GM19043 (cell line): ENCODE results near the gene CRAMP1.

ENCODE experiments used
- ATAC-seq: cut with Tn5 transposase; IDR thresholded peaks from one replicate; pipeline ENCODE4 v1.9.1; 2021; ENCODE audit warnings: low read depth; ENCODE audit not compliant: unreplicated experiment

CRAMP1 gene, protein sequence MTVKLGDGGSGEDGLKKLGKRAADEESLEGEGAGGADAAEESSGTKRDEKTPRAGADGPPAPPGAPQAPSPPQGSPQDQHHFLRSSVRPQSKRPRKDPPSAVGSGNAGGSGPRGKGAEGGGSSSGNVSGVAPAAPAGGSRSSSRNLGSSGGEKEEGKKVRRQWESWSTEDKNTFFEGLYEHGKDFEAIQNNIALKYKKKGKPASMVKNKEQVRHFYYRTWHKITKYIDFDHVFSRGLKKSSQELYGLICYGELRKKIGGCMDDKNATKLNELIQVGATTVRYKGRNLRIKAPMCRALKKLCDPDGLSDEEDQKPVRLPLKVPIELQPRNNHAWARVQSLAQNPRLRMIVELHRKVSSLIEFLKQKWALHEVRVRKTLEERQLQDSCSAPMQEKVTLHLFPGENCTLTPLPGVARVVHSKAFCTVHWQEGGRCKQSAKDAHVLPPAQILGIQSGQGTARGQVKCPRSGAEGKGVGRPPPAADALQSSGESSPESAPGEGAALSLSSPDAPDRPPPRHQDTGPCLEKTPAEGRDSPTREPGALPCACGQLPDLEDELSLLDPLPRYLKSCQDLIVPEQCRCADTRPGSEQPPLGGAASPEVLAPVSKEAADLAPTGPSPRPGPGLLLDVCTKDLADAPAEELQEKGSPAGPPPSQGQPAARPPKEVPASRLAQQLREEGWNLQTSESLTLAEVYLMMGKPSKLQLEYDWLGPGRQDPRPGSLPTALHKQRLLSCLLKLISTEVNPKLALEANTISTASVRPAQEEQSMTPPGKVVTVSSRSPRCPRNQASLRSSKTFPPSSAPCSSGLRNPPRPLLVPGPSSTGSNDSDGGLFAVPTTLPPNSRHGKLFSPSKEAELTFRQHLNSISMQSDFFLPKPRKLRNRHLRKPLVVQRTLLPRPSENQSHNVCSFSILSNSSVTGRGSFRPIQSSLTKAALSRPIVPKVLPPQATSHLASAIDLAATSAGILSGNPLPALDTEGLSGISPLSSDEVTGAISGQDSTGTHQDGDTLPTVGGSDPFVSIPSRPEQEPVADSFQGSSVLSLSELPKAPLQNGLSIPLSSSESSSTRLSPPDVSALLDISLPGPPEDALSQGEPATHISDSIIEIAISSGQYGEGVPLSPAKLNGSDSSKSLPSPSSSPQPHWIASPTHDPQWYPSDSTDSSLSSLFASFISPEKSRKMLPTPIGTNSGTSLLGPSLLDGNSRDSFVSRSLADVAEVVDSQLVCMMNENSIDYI (N-terminal part only)

GRCh38 chr16:1612320-1613111, at the start of gene CRAMP1:
TSS of gene CRAMP1 (plus strand) at chr16:1612360. CDS start at chr16:1614640, 2,280 bp downstream.
- no peak for ATAC-seq

- no peak for ATAC-seq
These were observed 48.4 kb upstream of the CRAMP1 start for GRCh38 chr16:1563786-1564185.

DNA sequence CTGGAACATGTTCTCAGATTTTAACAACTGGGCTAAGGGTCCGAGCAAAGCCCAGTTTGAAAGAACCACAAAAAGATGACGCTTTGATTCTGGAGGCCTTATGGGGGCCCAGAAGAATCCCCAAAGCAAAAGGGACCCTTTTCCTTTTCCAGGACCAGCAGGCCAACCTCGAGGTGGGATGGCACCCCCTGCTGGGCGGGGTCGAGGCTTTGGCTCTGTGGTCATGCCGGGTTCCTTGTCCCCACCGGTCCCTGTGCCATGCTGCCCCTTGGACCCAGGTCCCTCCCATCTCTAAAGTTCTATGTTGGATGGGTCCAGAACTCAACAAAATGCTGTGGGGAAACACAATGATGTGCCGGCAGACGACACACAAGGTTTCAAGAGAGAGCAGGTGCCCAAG, 47.8 kb upstream of the CRAMP1 start:
- no peak for ATAC-seq

DNA sequence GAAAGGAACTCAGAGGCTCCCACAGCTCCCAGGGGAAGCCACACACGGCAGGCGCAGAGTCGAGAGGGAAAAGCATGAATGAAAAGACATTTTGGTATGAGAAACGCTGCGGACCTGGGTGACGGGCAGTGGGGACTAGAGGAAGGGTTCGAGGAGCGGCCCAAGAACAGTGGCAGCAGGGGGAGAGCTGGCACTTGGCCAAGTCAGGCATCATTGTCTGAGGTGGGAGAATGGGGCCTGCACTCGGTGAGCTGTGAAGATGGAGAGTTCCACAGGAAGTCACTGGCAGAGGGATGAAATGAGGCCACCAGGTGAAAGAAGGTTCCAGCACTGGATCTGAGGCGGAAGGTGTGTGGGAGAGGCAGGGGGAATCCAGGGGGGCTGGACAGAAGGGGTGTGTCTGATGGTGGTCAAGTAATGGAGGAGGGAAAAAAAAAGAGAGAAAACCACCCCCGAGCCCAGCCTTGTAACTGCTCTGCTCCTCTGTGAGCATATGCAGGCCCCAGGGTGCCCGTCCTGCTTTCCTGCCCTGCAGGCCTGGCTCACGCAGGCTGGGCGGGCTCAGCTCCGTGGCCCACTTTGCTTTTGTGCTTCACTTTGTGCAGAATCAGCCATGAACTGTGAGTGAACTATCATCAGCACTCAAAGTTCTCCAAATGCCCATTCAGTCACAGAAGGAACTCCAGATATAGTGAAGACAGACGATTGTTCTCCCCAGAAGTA, 46.9 kb upstream of the CRAMP1 start:
- no peak for ATAC-seq

DNA sequence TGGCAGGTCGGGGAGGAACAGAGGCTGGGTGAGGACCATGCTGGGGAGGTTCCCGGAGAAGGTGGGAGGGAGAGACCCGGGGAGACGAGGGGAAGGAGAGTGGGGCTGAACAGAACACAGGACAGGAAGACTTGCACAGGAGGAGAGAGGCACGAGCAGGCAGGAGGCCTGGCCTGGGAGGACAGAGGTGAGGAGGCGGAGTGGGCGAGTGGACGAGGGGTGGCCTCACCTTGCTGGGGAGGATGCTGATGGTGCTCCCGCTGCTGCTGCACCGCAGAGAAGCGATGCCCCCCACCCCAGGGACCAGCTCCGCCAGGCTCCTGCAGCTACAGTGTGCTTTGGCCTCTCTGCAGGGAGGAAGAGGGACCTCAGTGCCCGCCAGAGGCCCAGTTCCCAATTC, 44.2 kb upstream of the CRAMP1 start:
- no peak for ATAC-seq

DNA sequence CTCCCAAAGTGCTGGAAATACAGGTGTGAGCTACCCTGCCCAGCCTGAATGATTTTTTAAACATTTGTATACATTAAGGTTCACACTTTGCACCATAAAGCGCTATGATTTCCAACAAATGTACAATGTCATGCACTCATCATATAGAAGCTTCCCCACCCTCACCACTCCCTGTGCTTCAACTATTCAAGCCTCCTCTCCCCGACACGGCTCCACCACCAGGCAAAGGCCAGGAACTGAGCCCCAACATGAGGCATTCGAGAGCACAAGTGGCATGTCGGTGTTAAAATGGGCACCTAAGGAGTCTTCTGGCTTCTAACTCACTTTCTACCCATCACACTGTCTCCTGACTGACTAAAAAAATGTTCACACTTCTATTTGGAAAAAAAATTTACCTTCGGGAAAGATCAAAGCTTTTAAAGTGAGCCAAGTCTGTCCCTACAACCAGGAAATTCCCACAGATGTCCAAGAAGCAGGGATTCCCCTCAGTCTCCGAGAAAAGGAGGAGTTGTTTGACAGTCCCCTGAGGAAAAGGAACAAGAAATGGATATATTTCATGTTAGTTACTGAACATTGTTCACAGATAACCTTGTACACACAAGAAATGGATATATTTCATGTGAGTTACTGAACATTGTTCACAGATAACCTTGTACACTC, 41.0 kb upstream of the CRAMP1 start:
- ATAC-seq, result no peak

GRCh38 chr16:1572673-1573072, 39.5 kb upstream of the CRAMP1 start:
- ATAC-seq, result no peak

DNA sequence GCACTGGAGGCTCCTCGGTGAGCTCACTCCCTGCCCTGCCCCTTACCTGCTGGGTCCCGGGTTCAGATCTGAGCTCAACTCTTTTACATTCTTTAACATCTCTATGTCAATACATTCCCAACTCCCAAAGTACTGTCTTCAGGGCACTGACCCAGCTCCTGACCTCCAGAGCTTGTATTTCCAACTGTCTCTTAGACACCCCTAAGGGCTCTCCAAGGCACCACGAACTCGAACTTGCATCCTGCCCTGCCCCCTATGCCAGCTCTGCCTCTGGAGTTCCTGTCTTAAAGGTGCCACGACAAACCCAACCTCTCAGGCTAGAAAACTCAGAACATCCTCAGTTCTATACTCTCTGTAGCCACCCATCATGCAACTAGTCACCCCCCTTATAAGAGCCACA, 38.9 kb upstream of the CRAMP1 start:
- ATAC-seq, result no peak

DNA sequence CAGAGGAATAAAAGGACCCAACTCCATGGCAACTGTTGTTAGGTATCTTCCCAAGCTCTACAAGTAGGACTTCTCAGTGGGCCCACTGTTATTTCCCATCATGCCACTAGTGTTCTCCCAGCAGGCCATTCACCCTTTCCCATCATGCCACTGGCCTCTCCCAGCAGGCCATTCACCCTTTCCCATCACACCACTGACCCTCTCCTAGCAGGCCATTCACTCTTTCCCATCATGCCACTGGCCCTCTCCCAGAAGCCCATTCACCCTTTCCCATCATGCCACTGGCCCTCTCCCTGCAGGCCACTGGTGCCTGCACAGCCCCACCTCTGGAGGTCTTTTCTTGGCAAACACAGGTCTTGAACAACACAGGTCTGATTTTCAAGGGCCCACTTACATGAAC, 36.6 kb upstream of the CRAMP1 start:
- no peak for ATAC-seq

DNA sequence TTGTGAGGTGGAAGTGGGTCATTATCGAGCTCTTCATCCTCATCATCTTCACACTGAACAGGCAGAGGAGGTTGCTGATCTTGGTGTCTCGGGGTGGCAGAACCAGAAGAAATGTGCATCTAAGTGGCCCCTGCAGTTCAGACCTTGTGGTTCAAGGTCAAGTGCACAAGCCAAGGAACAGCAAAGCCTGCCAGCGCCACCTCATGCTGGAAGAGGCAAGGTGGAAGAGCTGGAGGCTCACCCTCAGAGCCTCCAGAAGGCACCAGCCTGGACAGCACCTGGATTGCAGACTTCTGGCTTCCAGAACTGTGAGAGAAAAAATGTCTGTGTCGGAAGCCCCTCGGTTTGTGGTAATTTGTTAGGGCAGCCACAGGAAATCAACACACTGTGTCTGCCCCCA, 32.9 kb upstream of the CRAMP1 start:
- ATAC-seq, result no peak

DNA sequence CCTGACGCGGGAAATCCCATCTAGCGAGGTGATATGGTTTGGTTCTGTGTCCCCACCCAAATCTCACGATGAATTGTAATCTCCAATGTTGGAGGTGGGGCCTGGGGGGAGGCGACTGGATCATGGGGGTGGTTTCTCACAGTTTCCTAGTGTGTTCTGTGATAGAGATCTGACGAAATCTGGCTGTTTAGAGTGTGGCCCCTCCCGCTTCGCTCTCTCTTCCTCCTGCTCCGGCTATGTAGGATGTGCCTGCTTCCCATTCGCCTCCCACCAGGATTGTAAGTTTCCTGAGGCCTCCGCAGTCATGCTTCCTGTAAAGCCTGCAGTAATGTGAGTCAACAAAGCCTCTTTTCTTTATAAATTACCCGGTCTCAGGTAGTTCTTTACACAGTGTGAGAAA, 31.9 kb upstream of the CRAMP1 start:
- ATAC-seq, result no peak

DNA sequence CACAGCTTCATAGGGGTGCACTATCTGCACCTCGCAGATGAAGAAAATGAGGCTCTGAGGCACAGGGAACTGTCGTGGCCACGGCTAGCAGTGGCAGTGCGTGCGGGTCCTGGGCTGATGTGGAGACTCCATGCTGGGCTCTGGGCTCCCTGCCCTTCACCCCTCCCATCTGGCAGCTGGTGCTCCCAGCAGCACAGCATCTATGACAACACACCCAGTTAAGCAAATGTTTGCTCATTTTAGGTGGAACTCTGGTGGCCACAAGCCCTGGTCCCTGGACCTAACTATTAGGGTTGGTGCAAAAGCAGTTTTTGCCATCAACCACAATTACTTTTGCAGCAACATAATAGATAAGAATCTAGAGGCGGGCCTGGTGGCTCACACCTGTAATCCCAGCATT, 31.2 kb upstream of the CRAMP1 start:
- ATAC-seq, result no peak

DNA sequence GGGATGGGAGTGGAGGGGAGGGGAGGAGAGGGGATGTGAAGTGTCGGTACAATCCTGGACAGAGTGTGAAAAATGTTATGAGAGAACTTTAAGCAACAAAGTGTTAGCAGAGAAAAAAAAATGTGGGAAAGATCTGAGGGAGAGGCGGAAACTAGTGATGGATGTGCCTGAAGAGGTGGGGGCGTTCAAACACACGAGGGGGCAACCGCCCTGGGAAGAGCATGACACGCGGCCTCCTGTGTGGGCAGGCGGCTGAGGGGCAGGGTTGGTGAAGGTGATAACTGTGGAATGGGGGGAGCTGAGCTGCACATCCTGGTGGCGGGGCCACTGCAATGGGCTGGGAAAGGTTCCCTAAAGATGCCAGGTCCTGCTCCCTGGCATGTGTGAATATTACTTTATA, 30.4 kb upstream of the CRAMP1 start:
- no peak for ATAC-seq

DNA sequence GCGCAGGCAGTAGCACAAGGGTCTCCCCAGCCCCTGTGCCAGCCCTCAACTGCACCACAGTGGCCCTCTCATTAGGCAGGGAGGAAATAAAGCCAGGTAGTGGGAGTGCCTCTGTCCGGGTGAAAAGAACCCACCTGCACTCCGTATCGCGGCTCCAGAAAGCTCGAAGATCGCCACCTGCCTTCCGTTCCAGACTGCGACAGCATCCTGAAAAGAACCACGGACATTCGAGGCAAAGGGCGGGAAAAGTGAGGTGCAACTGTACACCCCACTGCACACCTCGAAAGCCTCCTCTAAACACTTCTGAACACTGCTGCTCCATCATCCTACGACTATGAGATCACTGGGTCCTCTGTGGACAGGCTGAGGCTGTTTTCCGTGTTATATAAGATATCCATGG, 29.0 kb upstream of the CRAMP1 start:
- ATAC-seq, result no peak

DNA sequence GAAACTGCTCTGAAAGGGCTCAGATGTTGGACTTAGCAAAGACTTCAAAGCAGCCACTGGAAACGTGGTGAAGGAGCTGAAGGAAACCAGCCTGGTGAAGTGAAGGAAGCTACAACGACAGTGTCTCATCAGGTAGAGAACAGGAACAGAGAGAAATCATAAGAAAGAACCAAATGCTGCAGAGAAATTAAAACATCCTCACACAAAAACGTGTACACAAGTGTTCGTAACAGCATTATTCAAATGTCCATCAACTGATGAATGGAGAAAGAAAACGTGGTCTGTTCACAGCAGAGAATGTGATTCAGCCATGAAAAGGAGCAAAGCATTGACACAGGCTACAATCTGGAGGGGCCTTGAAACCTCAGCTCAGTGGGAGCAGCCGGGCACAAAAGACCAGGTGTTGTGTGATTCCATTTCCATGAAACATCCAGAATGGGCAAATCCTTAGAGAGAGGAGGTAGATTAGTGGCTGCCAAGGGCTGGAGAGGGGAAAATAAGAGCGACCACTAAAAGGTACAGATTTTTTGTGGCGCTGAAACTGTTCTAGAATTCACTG, 27.2 kb upstream of the CRAMP1 start:
- no peak for ATAC-seq

GRCh38 chr16:1590366-1590765, 21.8 kb upstream of the CRAMP1 start:
- ATAC-seq, result no peak

GRCh38 chr16:1590930-1591705, 21.0 kb upstream of the CRAMP1 start:
- no peak for ATAC-seq

GRCh38 chr16:1592446-1592845, 19.7 kb upstream of the CRAMP1 start:
- no peak for ATAC-seq
